GM08714 (cell line): ENCODE data around the gene CREB3L2.
"Not testable (repeated sequence)": the region's sequence is repeated elsewhere in the genome, so short reads cannot be mapped to it uniquely, and the experiment has no call there.

Source experiments
- H3K4me3 ChIP-seq: fragments of 200-500 bp; sonication (Bioruptor generic); 2 replicates; pipeline ENCODE4 v1.5.1; 2014; ENCODE audit warnings: mild to moderate bottlenecking, low read length, inconsistent platforms
- ZNF274 ChIP-seq: IDR thresholded peaks from 2 replicates; pipeline ENCODE4 v1.6.1; 2012; ENCODE audit warnings: mild to moderate bottlenecking, low read depth, low read length

The CREB3L2 gene

DNA sequence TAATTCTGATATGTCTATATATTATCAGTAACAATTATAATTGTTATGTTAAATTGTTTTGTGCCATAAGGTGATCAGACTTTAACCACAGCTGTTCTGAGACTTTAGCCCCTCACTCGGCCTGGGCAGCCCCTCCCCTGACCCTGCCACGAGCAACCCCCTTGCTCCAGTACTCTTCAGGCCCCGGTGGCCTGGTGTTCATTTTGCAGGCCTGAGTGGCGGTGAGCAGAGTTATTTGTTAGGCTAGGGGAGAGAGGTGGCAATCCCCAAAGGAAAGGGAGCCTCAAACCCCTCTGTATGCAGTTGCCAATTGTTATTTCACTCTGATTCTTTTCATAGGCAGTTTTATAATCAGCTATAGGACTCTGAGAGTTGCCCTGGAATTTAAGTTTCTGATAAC is 22.9 kb upstream of the CREB3L2 start:
- TF ChIP-seq ZNF274, result no peak
- no peak overlapping the region for H3K4me3 ChIP-seq

DNA sequence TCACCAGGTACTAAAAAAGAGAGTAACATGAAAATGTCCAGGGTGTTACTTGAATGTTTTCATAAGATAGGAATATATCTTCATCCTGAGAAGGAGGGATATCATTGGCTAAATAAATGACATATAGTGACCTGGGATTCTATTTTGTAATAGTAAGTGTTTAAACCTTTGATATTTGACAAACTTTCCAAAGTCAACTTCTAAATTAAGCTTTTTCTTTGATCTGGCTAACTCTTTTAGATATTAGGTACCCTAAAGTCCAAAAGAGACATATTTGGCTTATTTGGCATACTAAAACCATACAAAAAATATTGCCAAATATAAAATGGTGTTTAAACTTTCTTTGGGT is 22.4 kb upstream of the CREB3L2 start:
- no peak overlapping the region for H3K4me3 ChIP-seq
- no peak for TF ChIP-seq ZNF274

DNA sequence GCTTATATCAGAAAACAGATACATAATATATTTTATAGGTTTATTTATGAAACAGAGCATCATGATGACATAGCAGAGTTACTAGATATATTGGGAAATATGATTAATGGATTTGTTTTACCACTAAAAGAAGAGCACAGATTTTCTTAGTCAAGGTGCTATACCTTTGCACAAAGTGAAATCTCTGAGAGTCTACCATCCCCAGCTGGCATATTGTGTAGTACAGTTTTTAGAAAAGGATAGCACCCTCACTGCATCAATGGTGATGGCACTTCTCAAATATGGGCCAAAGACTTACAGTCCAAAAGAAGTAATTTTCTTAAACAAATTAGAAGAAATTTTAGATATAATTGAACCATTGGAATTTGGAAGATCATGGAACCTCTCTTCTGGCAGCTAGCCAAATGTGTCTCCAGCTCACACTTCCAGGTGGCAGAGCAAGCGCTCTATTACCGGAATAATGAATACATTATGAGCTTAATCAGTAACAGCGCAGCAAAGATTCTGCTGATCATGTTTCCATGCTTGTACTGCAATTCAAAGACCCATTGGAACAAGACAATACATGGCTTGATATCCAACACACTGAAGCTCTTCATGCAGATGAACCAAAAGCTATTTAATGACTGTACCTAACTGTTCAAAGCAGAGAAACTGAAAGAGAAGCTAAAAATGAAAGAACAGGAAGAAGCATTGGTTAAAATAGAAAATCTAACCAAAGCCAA is 21.9 kb upstream of the CREB3L2 start:
- H3K4me3 ChIP-seq, result peak overlapping the region; percentile 40; the same call in 1 of the 2 replicates
- TF ChIP-seq ZNF274, result no peak

DNA sequence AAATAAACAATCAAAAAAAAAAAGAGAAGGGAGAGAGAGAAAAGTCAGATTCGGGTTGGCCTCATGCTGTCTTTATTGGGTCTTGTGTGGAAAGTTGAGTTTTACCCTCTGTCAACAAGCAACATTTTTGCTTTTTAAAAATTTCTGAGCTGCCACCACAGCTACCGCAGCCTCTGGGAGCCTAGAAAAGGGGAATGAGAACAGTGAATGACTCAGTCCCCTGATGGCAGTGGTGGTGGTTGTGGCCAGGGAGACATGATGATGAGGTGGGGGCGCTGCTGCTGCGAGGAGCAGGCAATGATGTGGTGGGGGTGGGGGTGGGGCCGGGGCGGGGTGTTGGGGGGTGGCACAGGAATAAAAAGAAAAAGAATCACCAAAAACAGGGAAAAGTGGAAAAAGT is 20.0 kb upstream of the CREB3L2 start:
- TF ChIP-seq ZNF274, result no peak
- H3K4me3 ChIP-seq, result no peak overlapping the region

DNA sequence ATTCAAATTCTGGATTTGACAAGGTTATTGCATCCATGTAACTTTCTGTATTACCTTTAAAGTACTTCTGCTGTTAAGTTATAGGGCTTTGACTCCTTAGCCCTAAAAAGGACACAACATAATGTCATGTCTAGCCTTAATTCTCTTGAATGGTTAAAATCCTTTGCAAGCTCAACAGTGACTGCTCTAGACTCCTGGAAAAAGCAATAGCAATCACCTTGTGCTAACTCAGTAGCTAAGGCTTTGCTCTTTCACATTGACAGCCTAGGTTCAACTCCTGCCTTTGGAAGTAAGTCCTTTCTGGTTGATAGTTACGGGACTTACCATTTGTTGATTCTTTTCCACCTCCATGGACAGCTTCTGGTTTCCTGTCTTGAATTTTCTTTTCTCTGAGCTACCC is 16.1 kb upstream of the CREB3L2 start:
- H3K4me3 ChIP-seq, result no peak overlapping the region

DNA sequence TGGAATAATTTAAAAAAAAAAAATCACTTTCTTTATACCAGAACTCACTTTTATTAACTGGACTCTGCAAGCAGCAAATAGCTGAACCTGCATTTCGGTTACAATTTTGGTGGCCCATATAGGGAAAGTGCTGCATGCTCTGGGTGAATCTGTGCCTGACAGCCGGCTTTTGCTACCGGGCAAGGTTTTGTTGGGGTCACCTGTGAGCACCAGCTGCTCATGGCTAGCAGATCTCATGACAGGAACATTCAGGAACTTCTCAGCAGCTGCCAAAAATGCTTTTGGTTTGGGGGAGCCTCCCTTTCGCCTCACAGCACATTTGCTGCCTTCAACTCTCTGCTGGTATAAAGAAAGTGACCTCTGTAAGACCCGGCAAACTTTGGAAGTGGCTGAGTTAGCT is 13.2 kb upstream of the CREB3L2 start:
- H3K4me3 ChIP-seq, result no peak overlapping the region
- TF ChIP-seq ZNF274, result no peak

More for the DNA sequence above, 16.1 kb upstream of the CREB3L2 start:
- no peak for TF ChIP-seq ZNF274

DNA sequence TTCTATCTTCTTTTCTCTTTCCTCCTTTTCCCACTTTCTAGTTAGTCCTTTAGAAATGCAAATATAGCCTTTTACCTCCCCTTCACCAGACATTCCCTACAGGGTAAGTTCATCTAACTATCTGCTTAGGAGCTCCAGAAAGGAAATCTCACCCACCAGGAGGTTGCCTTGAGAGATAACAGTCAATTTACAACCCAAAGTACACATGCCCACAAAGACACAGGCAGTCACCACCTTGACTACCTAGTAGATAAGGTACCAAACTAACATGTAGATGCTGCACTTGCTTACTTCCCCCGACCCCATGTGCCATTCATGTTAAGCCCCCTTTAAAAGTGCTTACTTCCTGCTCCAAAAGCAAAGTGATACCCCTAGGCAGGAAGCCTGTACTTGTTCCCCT is 12.8 kb upstream of the CREB3L2 start:
- no peak overlapping the region for H3K4me3 ChIP-seq
- no peak for TF ChIP-seq ZNF274

DNA sequence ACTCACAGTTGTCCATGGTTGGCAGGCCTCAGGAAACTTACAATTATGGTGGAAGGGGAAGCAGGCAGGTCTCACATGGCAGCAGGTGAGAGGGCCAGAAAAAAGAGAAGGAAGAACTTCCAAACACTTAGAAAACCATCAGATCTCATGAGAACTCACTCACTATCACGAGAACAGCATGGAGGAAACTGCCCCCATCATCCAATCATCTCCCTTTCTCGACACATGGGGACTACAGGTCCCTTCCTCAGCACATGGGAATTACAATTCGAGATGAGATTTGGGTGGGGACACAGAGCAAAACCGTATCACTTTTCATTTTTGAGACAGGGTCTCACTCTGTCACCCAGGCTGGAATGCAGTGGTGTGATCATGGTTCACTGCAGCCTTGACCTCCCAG is 12.3 kb upstream of the CREB3L2 start:
- not testable (repeated sequence) for H3K4me3 ChIP-seq

DNA sequence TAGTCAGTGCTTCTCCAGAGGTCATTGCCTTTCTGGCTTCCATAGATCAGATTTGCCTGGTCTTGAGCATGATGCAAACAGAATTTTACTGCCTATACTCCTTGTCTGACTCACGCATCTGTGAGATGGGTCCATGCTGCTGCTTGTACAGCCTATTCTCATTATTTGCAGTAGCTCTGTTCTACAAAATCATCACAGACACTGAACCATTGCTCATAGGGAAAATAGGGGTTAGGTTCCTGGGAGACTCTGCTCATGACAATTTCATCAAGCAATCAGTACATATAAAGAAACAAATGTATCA is 7.4 kb upstream of the CREB3L2 start:
- no peak for TF ChIP-seq ZNF274
- no peak overlapping the region for H3K4me3 ChIP-seq

DNA sequence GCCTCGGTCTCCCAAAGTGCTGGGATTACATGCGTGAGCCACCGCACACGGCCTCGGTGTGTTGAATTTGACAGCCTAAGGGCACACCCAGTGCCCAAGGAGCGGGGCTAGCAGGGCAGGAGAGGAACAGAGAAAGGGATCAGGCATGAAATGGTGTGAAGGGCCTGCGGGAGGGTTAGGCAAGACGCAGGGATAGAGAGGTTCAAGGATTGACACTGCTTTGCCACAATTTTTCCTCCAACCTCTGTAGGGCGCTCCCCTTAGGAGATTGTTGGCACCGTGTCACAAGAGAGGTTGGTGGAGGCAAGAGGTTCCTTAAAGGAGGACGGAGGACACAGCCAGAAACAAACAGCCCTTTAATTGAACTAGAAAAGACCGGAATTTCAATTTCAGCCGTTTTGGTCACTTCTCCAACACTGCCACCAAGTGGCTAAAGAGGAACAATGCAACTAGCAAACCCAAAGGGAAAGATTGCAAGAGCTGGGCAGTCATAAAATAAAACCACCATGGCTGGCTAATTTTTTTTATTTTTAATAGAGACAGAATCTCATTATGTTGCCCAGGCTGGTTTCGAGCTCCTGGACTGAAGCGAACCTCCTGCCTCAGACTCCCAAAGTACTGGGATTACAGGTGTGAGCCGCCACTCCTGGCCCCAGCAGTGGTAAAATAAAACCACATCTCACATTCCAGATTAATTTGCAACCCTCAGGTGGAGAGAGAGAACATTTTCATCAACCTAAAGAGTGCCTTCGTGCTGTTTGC is 6.9 kb upstream of the CREB3L2 start:
- no peak overlapping the region for H3K4me3 ChIP-seq
- no peak for TF ChIP-seq ZNF274

DNA sequence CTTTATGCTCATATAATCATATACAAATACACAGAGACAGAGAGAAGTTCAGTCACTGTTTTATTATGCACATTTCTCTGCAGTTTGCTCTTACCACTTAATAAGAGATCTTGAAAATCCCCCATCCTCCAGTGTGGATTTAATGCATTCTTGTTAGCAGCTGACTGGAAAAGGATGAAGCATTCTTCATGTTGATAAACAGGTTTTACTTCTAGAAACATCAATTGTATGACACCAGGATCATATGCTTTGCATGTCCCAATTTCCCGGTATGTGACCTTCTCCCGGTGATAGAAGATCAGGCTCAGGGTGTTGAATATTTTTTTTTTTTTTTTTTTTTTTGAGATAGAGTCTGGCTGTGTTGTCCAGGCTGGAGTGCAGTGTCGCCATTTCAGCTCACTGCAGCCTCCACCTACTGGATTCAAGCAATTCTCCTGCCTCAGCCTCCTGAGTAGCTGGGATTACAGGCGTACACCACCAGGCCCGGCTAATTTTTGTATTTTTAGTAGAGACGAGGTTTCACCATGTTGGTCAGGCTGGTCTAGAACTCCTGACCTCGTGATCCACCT is 6.2 kb upstream of the CREB3L2 start:
- no peak overlapping the region for H3K4me3 ChIP-seq
- no peak for TF ChIP-seq ZNF274

DNA sequence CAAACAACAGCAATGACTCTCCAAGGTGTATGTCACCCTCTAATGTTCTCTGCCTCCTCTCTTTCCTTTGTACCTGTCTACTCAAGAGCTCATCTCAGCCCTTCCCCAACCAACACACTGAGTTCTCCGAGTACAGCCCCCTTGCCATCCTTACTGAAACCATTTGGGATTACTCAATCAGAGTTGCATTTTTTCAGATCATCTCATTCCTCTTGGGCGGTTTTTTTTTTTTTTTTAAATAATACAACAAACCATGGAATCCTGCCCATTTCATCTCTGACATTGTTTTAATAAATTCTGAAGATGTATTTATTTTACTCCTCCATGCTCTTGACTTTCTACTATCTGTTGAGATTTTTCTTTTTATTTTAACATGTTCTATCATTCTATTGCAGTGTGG is 4.2 kb upstream of the CREB3L2 start:
- no peak for TF ChIP-seq ZNF274
- no peak overlapping the region for H3K4me3 ChIP-seq

DNA sequence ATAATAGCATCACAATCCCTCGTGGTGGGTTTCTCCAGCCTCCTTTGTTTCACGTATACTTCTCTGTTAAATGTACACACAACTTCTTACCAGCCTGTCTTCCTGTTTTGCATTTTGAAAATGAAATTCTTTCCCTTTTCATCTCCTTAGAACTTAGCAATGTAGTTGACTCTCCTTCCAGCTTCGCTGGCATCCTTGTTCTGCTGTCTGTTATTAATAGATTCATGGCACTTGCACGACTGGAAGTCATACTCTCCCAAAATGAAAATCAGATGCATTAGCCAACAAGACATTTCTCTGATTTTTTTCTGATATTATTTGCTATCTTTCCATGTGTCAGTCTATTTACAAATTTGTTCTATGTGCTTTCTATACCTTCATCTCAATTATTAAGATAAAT is 3.0 kb upstream of the CREB3L2 start:
- no peak for TF ChIP-seq ZNF274
- no peak overlapping the region for H3K4me3 ChIP-seq

DNA sequence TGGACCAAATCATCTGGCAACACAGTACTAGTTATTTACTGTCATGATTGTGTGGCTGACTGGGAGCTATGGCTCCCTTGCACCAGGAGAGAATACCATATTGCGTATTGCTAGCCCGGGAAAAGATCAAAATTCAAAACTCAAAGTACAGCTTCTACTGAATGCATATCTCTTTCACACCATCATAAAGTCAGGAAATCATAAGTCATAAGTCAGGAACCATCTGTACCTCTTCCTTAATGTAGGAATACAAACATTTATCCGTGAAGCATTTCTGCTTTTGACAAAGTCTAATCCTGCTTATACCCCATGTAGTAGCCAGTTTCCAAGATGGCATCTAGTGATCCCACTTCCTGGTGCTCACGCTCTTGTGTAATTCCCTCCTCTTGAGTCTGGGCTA is 2.2 kb upstream of the CREB3L2 start:
- H3K4me3 ChIP-seq, result no peak overlapping the region
- TF ChIP-seq ZNF274, result no peak

DNA sequence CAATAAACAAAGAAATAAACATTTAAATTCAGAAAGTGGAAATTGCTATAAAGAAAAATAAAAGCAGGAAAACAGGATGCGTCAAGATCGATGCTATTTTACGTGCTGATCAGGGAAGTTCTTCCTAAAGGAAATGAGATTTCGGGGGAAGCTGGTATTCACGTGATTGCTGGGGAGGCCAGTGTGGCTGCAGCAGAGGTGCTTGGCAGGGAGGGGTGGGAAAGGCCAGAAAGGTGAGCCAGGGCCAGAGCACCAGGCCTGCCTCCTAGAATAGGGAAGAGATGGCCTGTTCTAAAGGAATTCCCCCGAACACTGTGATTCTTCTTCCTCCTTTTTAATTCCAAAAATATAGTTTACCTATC is 923 bp upstream of the CREB3L2 start:
- TF ChIP-seq ZNF274, result no peak
- H3K4me3 ChIP-seq, result no peak overlapping the region
